Neutrophil (primary cell): ENCODE data around the gene ADCY5.

ENCODE experiments used
- H3K27ac ChIP-seq: fragments of 200-600 bp; sonication (generic); 2 replicates; pipeline ENCODE4 v1.5.1; 2016; ENCODE audit warnings: mild to moderate bottlenecking, moderate library complexity
- H3K27me3 ChIP-seq: fragments of 200-600 bp; sonication (generic); 2 replicates; pipeline ENCODE4 v1.6.0; 2016; ENCODE audit warnings: mild to moderate bottlenecking
- H3K36me3 ChIP-seq: fragments of 200-600 bp; sonication (generic); 2 replicates; pipeline ENCODE4 v1.5.1; 2017
- H3K4me1 ChIP-seq, 2 experiments: fragments of 200-600 bp in 1 of 2; sonication (generic) in 1 of 2; 1 replicate in 1 of 2; 2 replicates in 1 of 2; pipeline versions ENCODE4 v1.5.1 to v1.6.1; 2013 to 2016; ENCODE audit warnings: low read depth in 1 of 2, low read length in 1 of 2, mild to moderate bottlenecking in 1 of 2, moderate library complexity in 1 of 2; ENCODE audit not compliant: control insufficient read depth in 1 of 2, insufficient read depth in 1 of 2
- H3K4me3 ChIP-seq, 2 experiments: fragments of 200-600 bp in 1 of 2; sonication (generic) in 1 of 2; 1 replicate in 1 of 2; 2 replicates in 1 of 2; pipeline ENCODE4 v1.5.1; 2013 to 2016; ENCODE audit warnings: low read depth in 1 of 2, low read length in 1 of 2, mild to moderate bottlenecking in 1 of 2, moderate library complexity in 1 of 2
- H3K9me3 ChIP-seq: fragments of 200-600 bp; sonication (generic); 2 replicates; pipeline ENCODE4 v1.5.1; 2016
- CTCF ChIP-seq: fragments of 200-600 bp; sonication (generic); IDR thresholded peaks from 2 replicates; pipeline ENCODE4 v1.5.1; 2016; ENCODE audit warnings: antibody characterized with exemption

The ADCY5 gene

GRCh38 chr3:123300583-123300982 is 148.3 kb downstream of the ADCY5 start:
- TF ChIP-seq CTCF, result no peak
- Histone ChIP-seq H3K27ac (no peak overlapping the region), H3K27me3 (no peaks in the 10 kb centered on the region), H3K4me3 (no peak overlapping the region), H3K4me1 (no peaks in the 10 kb centered on the region), H3K9me3 (no peaks in the 10 kb centered on the region), H3K36me3 (no peaks in the 10 kb centered on the region)

GRCh38 chr3:123300056-123300455 is 148.8 kb downstream of the ADCY5 start:
- H3K4me1 ChIP-seq, result no peaks in the 10 kb centered on the region
- no peak for TF ChIP-seq CTCF
- no peaks in the 10 kb centered on the region for H3K9me3 ChIP-seq
- H3K27ac ChIP-seq, result no peak overlapping the region
- no peaks in the 10 kb centered on the region for H3K27me3 ChIP-seq
- H3K36me3 ChIP-seq, result no peaks in the 10 kb centered on the region
- no peak overlapping the region for H3K4me3 ChIP-seq

- no peak for TF ChIP-seq CTCF
- H3K27me3 ChIP-seq, result no peaks in the 10 kb centered on the region
- H3K9me3 ChIP-seq, result no peaks in the 10 kb centered on the region
- H3K27ac ChIP-seq, result no peak overlapping the region
- H3K4me1 ChIP-seq, result no peaks in the 10 kb centered on the region
- no peak overlapping the region for H3K4me3 ChIP-seq
- H3K36me3 ChIP-seq, result no peaks in the 10 kb centered on the region
Observed at GRCh38 chr3:123299581-123299980, 149.3 kb downstream of the ADCY5 start.

- H3K27ac ChIP-seq, result no peak overlapping the region
- H3K9me3 ChIP-seq, result no peaks in the 10 kb centered on the region
- H3K4me3 ChIP-seq, result no peak overlapping the region
- no peaks in the 10 kb centered on the region for H3K27me3 ChIP-seq
- no peaks in the 10 kb centered on the region for H3K36me3 ChIP-seq
- TF ChIP-seq CTCF, result no peak
- no peaks in the 10 kb centered on the region for H3K4me1 ChIP-seq
Observed at GRCh38 chr3:123298903-123299302, 150.0 kb downstream of the ADCY5 start.

- H3K27me3 ChIP-seq, result no peaks in the 10 kb centered on the region
- H3K9me3 ChIP-seq, result no peaks in the 10 kb centered on the region
- no peaks in the 10 kb centered on the region for H3K36me3 ChIP-seq
- no peak overlapping the region for H3K4me3 ChIP-seq
- TF ChIP-seq CTCF, result no peak
- no peaks in the 10 kb centered on the region for H3K4me1 ChIP-seq
- no peak overlapping the region for H3K27ac ChIP-seq
Observed at GRCh38 chr3:123297627-123297899, 151.3 kb downstream of the ADCY5 start.

GRCh38 chr3:123296836-123297626 is 151.9 kb downstream of the ADCY5 start:
- Histone ChIP-seq H3K4me3 (no peak overlapping the region), H3K27me3 (no peaks in the 10 kb centered on the region), H3K4me1 (no peaks in the 10 kb centered on the region), H3K27ac (no peak overlapping the region), H3K9me3 (no peaks in the 10 kb centered on the region), H3K36me3 (no peaks in the 10 kb centered on the region)
- TF ChIP-seq CTCF, result no peak
